Measurements from ENCODE around the gene MICU1.

The MICU1 gene

DNA sequence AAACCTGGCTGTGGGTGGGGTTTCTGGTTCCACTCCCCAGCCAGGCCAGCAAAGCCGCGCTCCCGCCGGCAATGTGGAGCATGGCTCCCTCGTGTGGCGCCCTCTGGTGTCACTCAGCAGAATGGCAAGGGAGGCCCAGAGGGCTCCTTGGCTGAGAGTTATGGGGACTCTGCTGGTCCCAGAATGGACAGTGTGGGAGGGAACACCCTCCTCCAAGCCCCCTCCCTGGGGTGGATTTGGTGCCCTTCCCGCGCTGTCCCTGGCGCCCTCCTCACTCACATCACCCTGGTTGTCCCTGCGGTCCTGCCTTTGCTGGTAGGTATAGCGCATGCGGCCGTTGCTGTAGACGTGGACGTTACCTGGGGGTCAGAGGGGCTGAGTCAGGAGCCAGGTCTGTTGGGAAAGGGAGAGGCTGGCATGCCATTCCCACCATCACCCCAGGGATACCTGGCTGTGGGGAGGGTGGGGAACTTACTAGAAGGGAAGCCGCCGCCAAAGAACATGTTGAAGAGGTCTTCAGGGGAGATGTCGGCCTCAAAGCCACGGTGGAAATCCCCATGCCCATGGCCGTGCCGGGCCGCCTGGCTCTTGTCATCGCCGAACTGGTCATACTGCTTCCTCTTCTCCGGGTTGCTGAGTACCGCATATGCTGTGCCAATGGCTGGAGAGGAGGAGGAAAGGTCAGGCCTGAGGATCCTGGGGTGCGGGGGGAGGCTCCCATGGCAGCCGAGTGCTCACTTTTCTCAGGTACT lies 285.2 kb downstream of the MICU1 start:
- Histone ChIP-seq H3K4me1 (ENCODE audit: control insufficient read depth, insufficient read depth, low read length, unreplicated experiment) (peaks cover 24% of the 10 kb centered on the region), H3K36me3 (ENCODE audit: insufficient read depth, low read length) (peaks cover 11% of the 10 kb centered on the region; the same call in 1 of the 2 replicates), H3K79me2 (ENCODE audit: control insufficient read depth, insufficient read depth, low read length, unreplicated experiment) (no peaks in the 10 kb centered on the region), H2AFZ (ENCODE audit: low read length, unreplicated experiment) (no peak overlapping the region), H3K27ac (ENCODE audit: low read depth, low read length) (peak overlapping the region; percentile 41; the same call in 1 of the 2 replicates), H3K27me3 (ENCODE audit: insufficient read depth, low read length) (no peaks in the 10 kb centered on the region), H3K4me3 (ENCODE audit: low read depth, low read length) (no peak overlapping the region)

GRCh38 chr10:72338180-72338579 lies 287.7 kb downstream of the MICU1 start:
- H3K4me3 ChIP-seq (ENCODE audit: low read depth, low read length), result no peak overlapping the region
- no peak overlapping the region for H2AFZ ChIP-seq (ENCODE audit: low read length, unreplicated experiment)
- no peak overlapping the region for H3K27ac ChIP-seq (ENCODE audit: low read depth, low read length)
- H3K79me2 ChIP-seq (ENCODE audit: control insufficient read depth, insufficient read depth, low read length, unreplicated experiment), result no peaks in the 10 kb centered on the region
- H3K27me3 ChIP-seq (ENCODE audit: insufficient read depth, low read length), result no peaks in the 10 kb centered on the region
- peaks cover 37% of the 10 kb centered on the region for H3K4me1 ChIP-seq (ENCODE audit: control insufficient read depth, insufficient read depth, low read length, unreplicated experiment)
- H3K36me3 ChIP-seq (ENCODE audit: insufficient read depth, low read length), result peaks cover 10% of the 10 kb centered on the region; the same call in 1 of the 2 replicates

- Histone ChIP-seq H3K79me2 (ENCODE audit: control insufficient read depth, insufficient read depth, low read length, unreplicated experiment) (no peaks in the 10 kb centered on the region), H3K27ac (ENCODE audit: low read depth, low read length) (no peak overlapping the region), H3K27me3 (ENCODE audit: insufficient read depth, low read length) (no peaks in the 10 kb centered on the region), H3K4me1 (ENCODE audit: control insufficient read depth, insufficient read depth, low read length, unreplicated experiment) (peaks cover 37% of the 10 kb centered on the region), H2AFZ (ENCODE audit: low read length, unreplicated experiment) (no peak overlapping the region), H3K4me3 (ENCODE audit: low read depth, low read length) (no peak overlapping the region), H3K36me3 (ENCODE audit: insufficient read depth, low read length) (peaks cover 9% of the 10 kb centered on the region; the same call in 1 of the 2 replicates)
Observed at GRCh38 chr10:72337722-72338121, 288.2 kb downstream of the MICU1 start.

- peaks cover 37% of the 10 kb centered on the region for H3K4me1 ChIP-seq (ENCODE audit: control insufficient read depth, insufficient read depth, low read length, unreplicated experiment)
- H3K27ac ChIP-seq (ENCODE audit: low read depth, low read length), result peak overlapping the region; percentile 96
- H3K79me2 ChIP-seq (ENCODE audit: control insufficient read depth, insufficient read depth, low read length, unreplicated experiment), result no peaks in the 10 kb centered on the region
- peaks cover 9% of the 10 kb centered on the region; the same call in 1 of the 2 replicates for H3K36me3 ChIP-seq (ENCODE audit: insufficient read depth, low read length)
- no peak overlapping the region for H3K4me3 ChIP-seq (ENCODE audit: low read depth, low read length)
- H2AFZ ChIP-seq (ENCODE audit: low read length, unreplicated experiment), result no peak overlapping the region
- no peaks in the 10 kb centered on the region for H3K27me3 ChIP-seq (ENCODE audit: insufficient read depth, low read length)
Observed at GRCh38 chr10:72337039-72337629, 288.7 kb downstream of the MICU1 start.

DNA sequence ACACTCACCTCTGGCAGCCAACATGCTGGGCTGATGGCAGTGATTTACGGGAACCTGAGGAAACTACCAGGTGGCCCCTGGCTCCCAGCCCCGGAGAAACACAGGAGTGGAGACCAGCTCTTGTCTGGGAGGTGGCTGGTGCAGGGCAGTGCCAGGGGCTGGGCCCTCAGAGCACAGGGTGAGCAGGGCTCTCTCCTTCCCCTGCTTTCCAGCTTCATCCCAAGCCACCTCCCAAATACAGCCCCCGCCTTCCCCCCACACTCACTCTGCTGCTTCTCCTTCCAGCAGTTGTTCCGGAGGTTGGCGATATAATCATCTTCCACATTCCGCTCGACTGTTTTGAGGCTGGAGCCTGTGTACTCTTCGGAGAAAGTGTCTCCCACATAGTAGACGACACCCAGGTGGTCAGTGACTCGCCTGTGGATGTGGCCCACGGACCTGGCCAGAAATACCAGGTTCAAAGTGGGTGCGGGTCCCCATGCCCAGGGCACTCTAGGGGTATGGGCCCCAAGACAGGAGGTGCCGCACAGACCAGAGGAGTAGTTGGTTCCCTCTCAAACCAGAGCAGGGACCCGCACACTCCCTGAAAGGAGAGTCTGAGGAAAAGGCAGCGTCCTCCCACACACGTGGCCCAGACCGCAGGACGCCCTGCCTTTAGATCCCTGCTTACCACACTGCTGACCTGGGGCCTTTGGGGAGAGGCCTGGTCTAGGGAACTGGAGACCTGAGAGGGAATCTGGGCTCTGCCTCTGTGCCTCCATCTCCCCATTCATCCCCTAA lies 289.4 kb downstream of the MICU1 start:
- Histone ChIP-seq H3K4me3 (ENCODE audit: low read depth, low read length) (no peak overlapping the region), H2AFZ (ENCODE audit: low read length, unreplicated experiment) (no peak overlapping the region), H3K79me2 (ENCODE audit: control insufficient read depth, insufficient read depth, low read length, unreplicated experiment) (no peaks in the 10 kb centered on the region), H3K27me3 (ENCODE audit: insufficient read depth, low read length) (no peaks in the 10 kb centered on the region), H3K36me3 (ENCODE audit: insufficient read depth, low read length) (peaks cover 9% of the 10 kb centered on the region; the same call in 1 of the 2 replicates), H3K27ac (ENCODE audit: low read depth, low read length) (peak overlapping the region; percentile 96), H3K4me1 (ENCODE audit: control insufficient read depth, insufficient read depth, low read length, unreplicated experiment) (peaks cover 39% of the 10 kb centered on the region)

- H3K27me3 ChIP-seq (ENCODE audit: insufficient read depth, low read length), result no peaks in the 10 kb centered on the region
- H3K79me2 ChIP-seq (ENCODE audit: control insufficient read depth, insufficient read depth, low read length, unreplicated experiment), result no peaks in the 10 kb centered on the region
- H2AFZ ChIP-seq (ENCODE audit: low read length, unreplicated experiment), result no peak overlapping the region
- H3K4me1 ChIP-seq (ENCODE audit: control insufficient read depth, insufficient read depth, low read length, unreplicated experiment), result peaks cover 45% of the 10 kb centered on the region
- H3K27ac ChIP-seq (ENCODE audit: low read depth, low read length), result peak overlapping the region; percentile 96
- no peak overlapping the region for H3K4me3 ChIP-seq (ENCODE audit: low read depth, low read length)
- H3K36me3 ChIP-seq (ENCODE audit: insufficient read depth, low read length), result peaks cover 5% of the 10 kb centered on the region; the same call in 1 of the 2 replicates
Observed at GRCh38 chr10:72335394-72336258, 290.3 kb downstream of the MICU1 start.

- H3K36me3 ChIP-seq (ENCODE audit: insufficient read depth, low read length), result peaks cover 4% of the 10 kb centered on the region; the same call in 1 of the 2 replicates
- H3K4me3 ChIP-seq (ENCODE audit: low read depth, low read length), result no peak overlapping the region
- peak overlapping the region; percentile 96 for H3K27ac ChIP-seq (ENCODE audit: low read depth, low read length)
- peaks cover 45% of the 10 kb centered on the region for H3K4me1 ChIP-seq (ENCODE audit: control insufficient read depth, insufficient read depth, low read length, unreplicated experiment)
- no peaks in the 10 kb centered on the region for H3K27me3 ChIP-seq (ENCODE audit: insufficient read depth, low read length)
- H2AFZ ChIP-seq (ENCODE audit: low read length, unreplicated experiment), result no peak overlapping the region
- no peaks in the 10 kb centered on the region for H3K79me2 ChIP-seq (ENCODE audit: control insufficient read depth, insufficient read depth, low read length, unreplicated experiment)
Observed at GRCh38 chr10:72334825-72335393, 291.0 kb downstream of the MICU1 start.

GRCh38 chr10:72334196-72334824 lies 291.6 kb downstream of the MICU1 start:
- Histone ChIP-seq H3K4me3 (ENCODE audit: low read depth, low read length) (no peak overlapping the region), H2AFZ (ENCODE audit: low read length, unreplicated experiment) (no peak overlapping the region), H3K79me2 (ENCODE audit: control insufficient read depth, insufficient read depth, low read length, unreplicated experiment) (no peaks in the 10 kb centered on the region), H3K27ac (ENCODE audit: low read depth, low read length) (peak overlapping the region; percentile 96), H3K4me1 (ENCODE audit: control insufficient read depth, insufficient read depth, low read length, unreplicated experiment) (peaks cover 45% of the 10 kb centered on the region), H3K27me3 (ENCODE audit: insufficient read depth, low read length) (no peaks in the 10 kb centered on the region), H3K36me3 (ENCODE audit: insufficient read depth, low read length) (peaks cover 4% of the 10 kb centered on the region; the same call in 1 of the 2 replicates)

- Histone ChIP-seq H3K4me1 (ENCODE audit: control insufficient read depth, insufficient read depth, low read length, unreplicated experiment) (peaks cover 49% of the 10 kb centered on the region), H3K4me3 (ENCODE audit: low read depth, low read length) (no peak overlapping the region), H3K79me2 (ENCODE audit: control insufficient read depth, insufficient read depth, low read length, unreplicated experiment) (no peaks in the 10 kb centered on the region), H3K36me3 (ENCODE audit: insufficient read depth, low read length) (peaks cover 4% of the 10 kb centered on the region; the same call in 1 of the 2 replicates), H2AFZ (ENCODE audit: low read length, unreplicated experiment) (no peak overlapping the region), H3K27ac (ENCODE audit: low read depth, low read length) (peak overlapping the region; percentile 96), H3K27me3 (ENCODE audit: insufficient read depth, low read length) (no peaks in the 10 kb centered on the region)
Observed at GRCh38 chr10:72333112-72334015, 292.5 kb downstream of the MICU1 start.

Data from ACC112 (cell line).